BE2C (cell line): Measurements from ENCODE around the gene XCL1.

ENCODE experiments used
- DNase-seq: peaks from one replicate; pipeline ENCODE4 v3.0.0-alpha.2; 2020
- H3K27me3 ChIP-seq: fragments of 250-450 bp; sonication (Bioruptor Pico); 2 replicates; pipeline ENCODE4 v1.5.1; 2020; ENCODE audit warnings: mild to moderate bottlenecking
- H3K36me3 ChIP-seq: fragments of 250-450 bp; sonication (Bioruptor Pico); 2 replicates; pipeline ENCODE4 v1.5.1; 2020; ENCODE audit warnings: mild to moderate bottlenecking
- H3K4me1 ChIP-seq: fragments of 250-450 bp; sonication (Bioruptor Pico); 2 replicates; pipeline ENCODE4 v1.5.1; 2020
- H3K4me3 ChIP-seq: 2 replicates; pipeline ENCODE4 v1.5.1; 2011; ENCODE audit warnings: low read depth, low read length
- H3K9me3 ChIP-seq: fragments of 250-450 bp; sonication (Bioruptor Pico); 2 replicates; pipeline ENCODE4 v1.5.1; 2020
- CTCF ChIP-seq: IDR thresholded peaks from 2 replicates; pipeline ENCODE4 v1.5.1; 2012; ENCODE audit warnings: mild to moderate bottlenecking, low read depth, low read length

The XCL1 gene

GRCh38 chr1:168608796-168609715 lies 32.7 kb downstream of the XCL1 start:
- no peaks in the 10 kb centered on the region for H3K9me3 ChIP-seq
- no peak for TF ChIP-seq CTCF
- H3K36me3 ChIP-seq: no peaks in the 10 kb centered on the region
- peak; percentile 37 for DNase-seq
- H3K4me1 ChIP-seq: peaks cover 39% of the 10 kb centered on the region
- H3K4me3 ChIP-seq: no peak overlapping the region
- H3K27me3 ChIP-seq: no peaks in the 10 kb centered on the region

- peaks cover 42% of the 10 kb centered on the region for H3K4me1 ChIP-seq
- H3K4me3 ChIP-seq: no peak overlapping the region
- H3K36me3 ChIP-seq: no peaks in the 10 kb centered on the region
- TF ChIP-seq CTCF: peak; percentile 43
- no peak for DNase-seq
- no peaks in the 10 kb centered on the region for H3K27me3 ChIP-seq
- H3K9me3 ChIP-seq: no peaks in the 10 kb centered on the region
Measured at GRCh38 chr1:168609741-168610510, 33.5 kb downstream of the XCL1 start.

- Histone ChIP-seq H3K36me3 (no peaks in the 10 kb centered on the region), H3K27me3 (no peaks in the 10 kb centered on the region), H3K4me3 (peak overlapping the region; percentile 45), H3K9me3 (no peaks in the 10 kb centered on the region), H3K4me1 (peaks cover 41% of the 10 kb centered on the region)
- TF ChIP-seq CTCF: no peak
- peak; percentile 62 for DNase-seq
Measured at GRCh38 chr1:168613038-168613451, 36.6 kb downstream of the XCL1 start.

GRCh38 chr1:168613691-168614231 lies 37.4 kb downstream of the XCL1 start:
- DNase-seq: peak; percentile 89
- Histone ChIP-seq H3K9me3 (no peaks in the 10 kb centered on the region), H3K27me3 (no peaks in the 10 kb centered on the region), H3K4me1 (peaks cover 41% of the 10 kb centered on the region), H3K36me3 (no peaks in the 10 kb centered on the region), H3K4me3 (peak overlapping the region; percentile 45)
- TF ChIP-seq CTCF: peak; percentile 4; the same call in 1 of the 2 replicates

GRCh38 chr1:168614235-168614634 lies 37.8 kb downstream of the XCL1 start:
- Histone ChIP-seq H3K9me3 (no peaks in the 10 kb centered on the region), H3K4me1 (peaks cover 45% of the 10 kb centered on the region), H3K4me3 (peak overlapping the region; percentile 45), H3K27me3 (no peaks in the 10 kb centered on the region), H3K36me3 (no peaks in the 10 kb centered on the region)
- DNase-seq: peak; percentile 87
- TF ChIP-seq CTCF: no peak
